Measurements from ENCODE around the gene FAM185A.
A peak's percentile ranks its signal among the peaks of the same experiment; 100 is the strongest.
"Not testable (repeated sequence)": the region's sequence is repeated elsewhere in the genome, so short reads cannot be mapped to it uniquely, and the experiment has no call there.

FAM185A gene
- 1.2 to 5.5 reads per million in 2 donors for total RNA-seq

DNA sequence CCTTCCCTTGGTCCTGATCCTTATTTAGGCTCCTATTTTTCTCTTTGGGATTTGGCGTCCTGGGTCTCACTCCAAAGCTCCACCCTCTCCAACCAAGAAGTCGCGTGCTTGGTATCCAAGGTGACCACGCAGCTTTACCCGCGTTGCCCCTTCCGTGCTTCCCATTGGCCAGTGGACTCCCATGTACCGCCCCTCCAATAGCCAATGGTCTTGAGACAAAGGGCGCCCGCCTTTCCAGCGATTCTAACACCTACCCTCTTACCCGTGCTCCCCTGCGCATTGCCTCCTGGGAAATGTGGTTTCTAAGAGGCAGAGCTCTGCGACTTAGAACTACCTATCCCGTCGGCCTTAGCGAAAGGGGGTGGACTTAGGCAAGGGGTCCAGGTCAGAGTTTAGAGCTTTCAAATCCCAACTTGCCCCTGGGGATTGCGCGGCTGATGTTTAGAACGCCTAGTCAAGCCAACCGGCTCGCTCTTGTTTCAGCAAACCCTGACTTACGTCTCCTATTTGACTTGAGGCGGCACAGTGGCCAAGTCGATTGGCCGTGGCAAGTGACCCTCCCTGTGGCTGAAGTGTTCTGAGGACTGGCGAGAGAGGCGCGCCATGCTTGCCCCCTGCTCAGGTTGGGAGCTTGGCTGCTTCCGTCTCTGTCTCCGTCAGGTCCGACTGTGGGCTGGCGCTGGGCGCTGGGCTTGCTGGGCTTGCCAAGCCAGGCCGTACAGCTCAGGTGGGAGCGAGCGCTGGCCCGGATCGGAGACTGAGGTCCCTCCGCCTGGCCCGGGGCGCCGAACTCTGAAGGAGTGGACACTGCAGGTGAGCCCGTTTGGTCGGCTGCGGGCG, at the start of gene FAM185A:
Gene FAM185A, plus strand, starts transcription at position 395 of the 840 bp plus-strand sequence. Its CDS starts 209 bp downstream, at position 604.
- peak; percentile 74 to 100 (median 92) for DNase-seq

DNA sequence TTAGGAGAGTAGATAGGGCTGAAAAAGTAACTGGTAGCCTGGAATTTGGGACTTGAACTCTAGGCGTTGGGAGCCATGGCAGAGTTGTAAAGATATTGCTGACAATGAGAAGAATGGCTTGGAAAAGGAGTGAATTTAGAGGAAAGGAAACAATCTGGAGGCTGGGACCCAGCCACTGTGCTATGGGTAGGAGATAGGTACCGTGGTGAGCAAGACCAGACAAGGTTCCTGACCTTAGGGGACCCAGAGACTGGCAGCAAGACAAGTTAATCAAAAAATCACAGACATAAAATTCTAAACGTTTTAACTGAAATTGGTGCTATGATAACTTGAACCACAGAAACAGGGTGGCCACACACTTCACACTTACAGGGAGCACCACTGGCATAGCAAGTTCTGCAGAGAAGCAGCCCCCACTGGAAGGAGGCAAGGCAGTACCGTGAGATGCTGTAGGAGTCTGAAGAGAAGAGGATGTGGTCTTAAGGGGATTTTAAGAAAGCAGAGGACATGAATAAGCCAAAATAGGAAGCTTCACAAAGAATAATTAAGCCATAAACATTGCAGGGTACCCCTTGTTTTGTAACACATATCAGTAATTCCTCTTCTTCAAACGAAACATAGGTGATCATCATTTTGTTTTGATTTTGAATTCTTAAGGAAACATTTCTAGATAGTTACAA, 35.6 kb upstream of the FAM185A start:
- DNase-seq = peak in 2 of 5 experiments; percentile 3 to 94

GRCh38 chr7:102713691-102714080, 35.1 kb upstream of the FAM185A start:
- DNase-seq = not testable (repeated sequence)

DNA sequence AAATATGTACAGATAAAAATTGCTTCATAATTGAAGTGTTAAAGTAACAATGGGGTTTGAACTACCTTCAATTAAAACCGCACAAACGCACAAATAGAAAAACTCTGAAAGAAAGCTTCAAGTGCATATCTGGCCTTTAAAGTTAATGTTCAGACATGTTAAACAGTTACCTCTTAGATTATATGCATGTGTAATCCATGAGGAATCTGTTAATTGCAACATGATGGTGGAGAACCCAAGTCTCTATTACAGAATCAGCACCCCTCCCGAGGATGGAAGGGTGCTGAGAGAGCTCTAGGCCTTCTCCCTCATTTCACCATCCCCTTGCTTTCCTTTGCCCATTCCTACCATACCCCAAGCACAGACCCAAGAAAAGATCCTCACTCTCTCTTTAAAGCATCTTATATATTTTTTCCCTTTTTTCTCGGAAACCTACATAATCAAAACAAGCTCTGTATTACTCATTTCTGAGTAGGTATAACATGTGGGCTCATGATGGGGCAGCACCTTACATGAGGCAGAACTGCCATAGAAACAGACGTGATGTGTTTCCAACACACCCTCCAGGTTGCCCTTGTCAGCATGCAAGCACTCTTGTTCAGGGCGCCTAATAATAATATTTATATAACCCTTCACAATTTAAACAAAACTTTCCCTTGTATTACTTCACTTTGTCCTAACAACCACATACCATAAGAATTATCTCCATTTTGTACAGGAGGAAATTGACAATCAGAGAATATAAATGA, 33.9 kb upstream of the FAM185A start:
- DNase-seq = peak in 1 of 5 experiments; percentile 61

DNA sequence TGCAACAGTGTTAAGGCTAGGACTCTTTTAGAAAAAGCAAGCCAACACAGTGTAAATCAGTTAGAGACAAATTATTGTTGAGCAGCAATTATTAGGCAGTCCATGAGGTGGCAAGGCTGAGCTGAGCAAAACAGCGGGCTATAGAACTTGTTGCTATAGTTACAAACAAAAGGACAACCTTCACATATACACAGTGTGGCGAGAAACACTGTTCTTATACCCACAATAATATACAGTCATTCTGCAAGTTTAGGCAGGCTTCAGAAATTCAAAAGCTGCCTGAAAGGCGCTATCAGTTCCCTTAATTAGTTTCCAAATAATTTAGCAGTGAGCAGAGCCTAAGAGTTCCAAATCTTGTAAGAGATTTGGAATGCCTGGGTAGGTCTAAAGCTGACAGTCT, 33.1 kb upstream of the FAM185A start:
- peak in 1 of 5 experiments; percentile 78 for DNase-seq

DNA sequence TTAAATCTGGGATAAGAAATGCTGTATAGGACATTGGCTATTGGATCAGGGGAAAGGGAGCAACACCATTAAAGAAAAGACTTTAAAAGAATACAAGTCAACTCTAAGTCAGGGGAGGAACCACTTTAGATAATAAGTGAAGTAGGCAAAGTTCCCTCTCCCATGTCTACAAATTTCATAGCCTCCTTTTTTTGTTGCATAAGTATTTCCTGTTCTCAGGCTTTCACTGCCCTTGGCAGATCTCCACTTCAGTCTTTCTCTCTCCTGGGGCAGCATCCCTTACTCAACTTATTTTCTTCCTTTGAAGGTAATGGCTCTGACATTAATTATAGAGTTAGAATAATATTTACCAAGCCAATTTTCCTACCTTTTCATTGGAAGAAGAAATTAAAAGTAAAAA, 30.3 kb upstream of the FAM185A start:
- DNase-seq = not testable (repeated sequence)

- DNase-seq = not testable (repeated sequence)
Measured at GRCh38 chr7:102726170-102726569, 22.6 kb upstream of the FAM185A start.

GRCh38 chr7:102729670-102730069, 19.1 kb upstream of the FAM185A start:
- DNase-seq = not testable (repeated sequence)

DNA sequence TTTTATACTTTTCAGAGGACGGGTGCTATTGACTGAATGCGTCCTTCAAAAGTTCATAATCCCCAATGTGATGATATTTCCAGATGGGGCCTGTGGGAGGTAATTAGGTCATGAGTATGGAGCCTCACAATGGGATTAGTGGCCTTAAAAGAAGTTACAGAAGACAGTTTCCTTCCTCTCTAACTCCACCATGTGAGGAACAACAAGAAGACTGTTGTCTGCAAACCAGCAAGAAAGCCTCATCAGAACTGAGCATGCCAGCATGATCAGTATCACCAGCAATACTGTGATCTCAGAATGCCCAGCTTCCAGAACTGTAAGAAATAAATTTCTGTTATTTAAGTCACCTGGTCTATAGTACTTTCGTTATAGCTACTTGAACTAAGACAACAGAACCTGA, 18.4 kb upstream of the FAM185A start:
- DNase-seq = not testable (repeated sequence)

DNA sequence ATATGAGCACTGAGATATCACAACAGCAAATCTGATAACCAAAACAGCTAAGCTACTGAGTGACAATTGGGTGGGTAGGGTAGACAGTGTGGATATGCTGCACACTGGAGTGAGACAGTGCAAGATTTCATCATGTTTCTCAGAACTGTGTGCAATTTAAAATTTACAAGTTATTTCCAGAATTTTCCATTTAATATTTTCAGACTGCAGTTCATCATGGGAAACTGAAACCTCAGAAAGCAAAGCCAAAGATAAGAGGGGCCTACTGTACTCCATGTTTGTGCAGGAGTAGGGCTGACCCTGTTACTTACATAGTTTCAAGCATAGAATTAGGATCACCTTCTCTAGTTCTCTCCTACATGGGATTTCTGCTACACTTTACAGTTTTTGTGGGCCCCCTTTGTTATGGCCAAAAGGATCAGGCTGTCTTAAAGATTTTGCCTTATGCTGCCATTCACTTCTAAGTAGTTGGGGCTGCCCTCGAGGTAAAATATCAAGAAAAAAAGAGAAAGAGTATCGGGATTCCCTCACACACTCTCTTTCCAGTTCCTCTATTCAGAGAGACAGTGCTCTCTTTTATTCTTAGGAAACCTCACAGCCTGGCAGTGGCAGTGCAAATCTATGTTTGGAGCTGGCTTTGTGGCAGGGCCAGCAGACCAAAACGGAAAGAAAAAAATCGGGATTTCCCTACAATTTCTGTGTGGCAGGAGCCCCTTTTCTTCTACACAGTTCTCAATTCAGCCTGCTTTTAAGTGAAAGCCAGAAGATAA, 6.6 kb upstream of the FAM185A start:
- peak in 1 of 5 experiments; percentile 19 for DNase-seq

DNA sequence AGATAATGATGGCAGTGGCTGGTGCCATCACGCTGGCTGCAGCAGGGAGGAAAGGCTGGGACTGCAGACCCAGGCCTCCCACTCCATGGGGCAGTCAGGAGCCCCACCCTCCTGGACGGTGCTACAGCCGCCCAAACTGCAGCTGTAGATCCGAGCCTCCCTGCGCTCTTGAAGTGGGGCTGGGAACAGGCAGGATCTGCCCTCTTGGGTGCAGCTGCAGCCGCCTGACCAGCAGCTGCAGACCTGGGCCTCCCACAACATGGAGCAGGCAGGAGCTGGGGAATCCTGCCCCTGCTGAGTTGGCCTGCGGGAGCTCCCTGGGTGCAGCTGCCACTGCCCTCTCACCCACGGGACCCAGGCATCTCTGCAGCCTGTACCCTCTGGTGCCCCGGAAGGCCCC, 4.9 kb upstream of the FAM185A start:
- not testable (repeated sequence) for DNase-seq

DNA sequence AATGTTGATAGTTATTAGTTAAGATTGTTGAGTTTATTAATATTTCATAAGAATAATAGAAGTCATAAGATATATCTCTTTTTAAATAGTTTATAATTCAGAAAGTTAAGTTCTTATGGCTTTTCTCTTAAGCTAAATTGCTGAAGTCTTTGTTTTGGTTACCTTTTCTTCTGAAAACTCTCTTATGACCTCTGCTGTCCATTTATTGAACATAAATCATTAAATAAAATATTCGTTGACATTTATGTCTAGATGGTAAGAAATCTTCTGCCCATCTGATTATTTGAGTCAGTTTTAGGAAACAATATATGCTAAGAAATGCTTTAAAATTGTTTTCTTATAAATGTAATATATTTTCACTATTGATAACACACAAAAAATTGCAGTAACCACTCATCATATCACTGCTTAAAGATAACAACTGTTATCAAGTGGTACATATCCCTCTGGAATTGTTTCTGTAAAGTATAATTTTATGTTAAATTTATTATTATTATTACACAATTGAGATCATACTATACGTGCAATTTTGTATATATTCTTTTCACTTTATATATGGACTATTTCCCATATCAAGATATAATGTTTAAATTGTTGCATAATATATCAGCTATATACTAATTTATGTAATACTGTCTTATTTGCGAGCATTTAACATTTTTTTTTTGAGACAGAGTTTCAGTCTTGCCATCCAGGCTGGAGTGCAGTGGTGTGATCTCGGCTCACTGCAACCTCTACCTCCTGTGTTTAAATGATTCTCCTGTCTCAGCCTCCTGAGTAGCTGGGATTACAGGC, 3.1 kb upstream of the FAM185A start:
- DNase-seq = peak in 1 of 5 experiments; percentile 32

GRCh38 chr7:102749445-102749786, 617 bp downstream of the FAM185A start:
- not testable (repeated sequence) for DNase-seq

DNA sequence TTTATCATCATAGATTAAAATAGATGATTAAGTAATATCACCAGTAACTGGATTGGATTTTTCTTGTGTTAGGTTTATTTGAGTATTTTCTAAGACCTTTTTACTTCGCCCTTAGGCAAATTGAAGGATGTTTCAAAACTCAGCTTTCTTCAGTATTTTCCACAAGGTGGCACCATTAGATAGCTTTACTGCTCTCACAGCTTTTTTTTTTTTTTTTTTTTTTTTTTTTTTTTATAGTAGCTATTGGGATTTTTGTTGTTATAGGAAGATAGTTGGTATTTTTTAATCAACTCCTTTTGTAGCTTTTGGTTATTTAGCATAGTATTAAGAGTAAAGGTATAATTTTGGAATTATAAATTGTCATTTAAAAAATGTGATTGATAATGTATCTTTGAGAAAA, 9.4 kb downstream of the FAM185A start:
- not testable (repeated sequence) for DNase-seq

DNA sequence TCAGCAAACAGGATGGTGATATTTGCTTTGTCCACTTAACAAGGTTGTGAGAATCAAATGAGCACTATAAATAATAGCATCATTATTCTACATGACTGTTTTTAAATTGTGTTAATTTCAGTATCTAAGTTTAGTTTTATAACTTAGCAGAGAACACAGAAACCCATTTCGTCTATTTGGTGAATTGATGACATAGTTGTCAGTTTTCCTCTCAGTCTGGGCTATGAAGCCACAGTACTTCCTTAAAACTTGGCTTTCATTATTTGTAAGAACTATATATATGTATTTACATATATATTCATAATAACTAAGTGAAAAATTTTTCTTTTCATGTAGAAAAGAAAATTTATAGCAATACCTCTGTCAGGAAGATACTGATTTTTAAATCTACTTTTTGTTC, 11.1 kb downstream of the FAM185A start:
- not testable (repeated sequence) for DNase-seq

- DNase-seq = not testable (repeated sequence)
Measured at GRCh38 chr7:102761234-102761633, 12.4 kb downstream of the FAM185A start.

DNA sequence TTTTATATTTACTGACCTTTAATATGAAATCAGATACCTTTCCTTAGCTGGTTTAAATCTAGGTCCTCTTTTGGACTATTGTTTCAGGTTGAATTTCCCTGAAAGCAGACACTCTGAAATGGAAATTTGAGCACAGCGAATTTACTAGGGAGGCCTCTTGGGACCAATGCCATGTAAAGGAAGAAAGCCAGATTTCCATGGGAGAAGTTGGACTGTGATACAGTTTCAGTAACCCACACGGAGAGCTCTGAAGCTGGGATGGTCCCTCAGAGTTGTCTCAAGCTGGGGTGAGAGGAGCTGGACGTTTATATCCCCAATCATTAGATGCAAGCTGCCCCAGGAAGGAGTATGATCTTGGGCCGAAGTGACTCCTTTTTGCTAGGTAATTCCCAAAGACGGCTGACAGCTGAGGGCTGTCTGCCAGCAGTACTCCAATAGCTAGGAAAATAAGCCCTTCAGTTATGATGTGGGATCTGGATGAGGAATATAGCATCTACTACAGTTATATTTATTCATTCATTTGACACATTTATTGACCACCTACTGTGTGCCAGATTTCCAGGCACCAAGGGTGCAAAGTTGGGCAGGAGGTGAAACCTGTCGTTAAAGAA, 14.6 kb downstream of the FAM185A start:
- not testable (repeated sequence) for DNase-seq

GRCh38 chr7:102769657-102770192, 20.9 kb downstream of the FAM185A start:
- DNase-seq = not testable (repeated sequence)

DNA sequence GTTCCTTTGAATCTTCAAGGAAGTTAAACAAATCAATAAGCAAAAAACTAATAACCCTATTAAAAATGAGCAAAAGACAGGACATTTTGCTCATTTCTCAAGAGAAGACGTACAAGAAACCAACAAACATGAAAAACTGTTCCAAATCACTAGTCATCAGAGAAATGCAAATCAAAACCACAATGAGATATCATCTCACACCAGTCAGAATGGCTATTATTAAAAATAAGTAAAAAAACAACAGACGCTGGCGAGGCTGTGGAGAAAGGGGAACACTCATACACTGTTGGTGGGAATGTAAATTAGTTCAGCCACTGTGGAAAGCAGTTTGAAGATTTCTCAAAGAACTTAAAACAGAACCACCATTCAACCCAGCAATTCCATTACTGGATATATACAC, 21.7 kb downstream of the FAM185A start:
- not testable (repeated sequence) for DNase-seq

DNA sequence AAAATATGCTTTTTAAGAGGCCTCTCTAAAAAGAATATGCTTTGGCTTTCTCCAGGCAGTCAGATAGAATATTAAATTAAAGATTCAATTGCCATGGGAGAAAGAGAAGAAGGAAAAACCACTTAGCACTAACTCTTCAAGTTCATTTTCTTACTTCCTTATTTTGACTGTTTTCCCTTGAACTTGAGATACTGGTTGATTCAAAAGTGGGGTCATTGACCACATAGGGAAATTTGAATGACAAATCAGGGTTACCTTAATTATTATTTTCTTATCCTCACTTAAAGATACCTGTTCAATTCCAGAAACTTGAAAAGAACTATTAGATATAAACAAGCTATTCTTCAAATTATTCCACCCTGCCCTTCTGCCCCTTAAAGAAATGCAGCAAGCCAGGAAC, 27.4 kb downstream of the FAM185A start:
- DNase-seq = not testable (repeated sequence)

DNA sequence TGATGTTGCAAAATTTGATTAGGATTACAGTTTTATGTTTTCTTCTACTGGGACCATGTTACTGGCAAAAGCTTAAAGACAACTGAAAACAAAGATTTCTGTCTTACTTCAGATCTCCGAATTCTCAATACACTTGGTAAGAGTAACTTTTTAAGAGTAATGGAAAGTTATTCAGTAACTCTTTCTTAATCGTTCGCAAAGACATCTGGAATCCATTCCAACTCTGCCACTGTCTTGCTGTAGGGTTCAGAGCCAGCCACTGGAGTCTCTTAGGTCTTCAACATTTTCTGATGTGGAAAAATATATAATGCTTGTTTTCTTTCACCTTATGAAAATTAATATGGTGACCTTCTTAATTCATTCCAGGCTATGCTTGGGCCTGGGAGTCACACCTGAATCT, 29.9 kb downstream of the FAM185A start:
- DNase-seq = not testable (repeated sequence)

Data from T-helper 2 cell (primary cell).